Measurements from ENCODE around the gene AFF3.

DNA sequence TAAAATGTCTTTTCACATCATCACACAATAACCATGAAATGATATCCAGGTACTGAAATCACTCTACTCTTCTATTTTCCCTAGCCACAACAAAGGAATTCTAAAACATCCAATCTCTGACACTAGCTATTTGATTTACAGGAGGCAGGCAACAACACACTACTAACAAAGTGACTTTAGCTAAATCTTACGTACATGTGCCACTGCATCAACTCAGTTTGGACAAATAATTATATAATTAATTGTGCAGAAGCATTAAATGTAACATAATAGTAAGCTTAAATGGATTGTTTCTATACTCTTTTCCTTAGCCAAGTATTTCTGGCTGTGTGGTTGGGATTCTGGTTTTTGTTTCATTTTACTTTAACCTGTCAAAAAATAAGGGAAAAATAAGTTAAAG is 192.4 kb downstream of the AFF3 start:
- TF ChIP-seq CTCF (IDR thresholded peaks at IDR 0.05; ENCODE audit: low read depth, low read length) (no peak), EZH2phosphoT487 (IDR thresholded peaks at IDR 0.05; ENCODE audit: low read depth) (no peak)
